GOT3 (cell line): ENCODE data around the gene KANSL2.
"Not testable (repeated sequence)": the region's sequence is repeated elsewhere in the genome, so short reads cannot be mapped to it uniquely, and the experiment has no call there.

Experiments used
- DNase-seq: peaks from one replicate; lab custom pipeline; 2025; ENCODE audit warnings: mixed read lengths; lab: John Stamatoyannopoulos, UW

KANSL2 gene

DNA sequence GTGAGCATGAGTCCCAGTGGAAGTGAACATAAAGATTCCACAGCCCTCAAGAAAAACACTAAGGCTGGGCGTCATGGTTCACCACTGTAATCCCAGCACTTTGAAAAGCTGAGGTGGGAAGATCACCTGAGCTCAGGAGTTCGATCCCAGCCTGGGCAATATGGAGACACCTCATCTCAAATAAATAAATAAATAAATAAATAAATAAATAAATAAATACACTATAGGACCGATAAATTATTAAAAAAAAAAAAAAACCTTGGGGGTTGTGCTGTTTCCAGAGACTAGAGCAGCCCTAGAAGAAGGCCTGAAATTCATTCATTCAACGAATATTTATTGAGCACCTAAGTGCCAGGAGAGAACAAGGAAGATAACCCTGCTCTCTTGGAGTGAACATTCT is 1.5 kb upstream of the KANSL2 start:
- no peak for DNase-seq

- DNase-seq = no peak
Observed at GRCh38 chr12:48682927-48683326, 889 bp upstream of the KANSL2 start.

DNA sequence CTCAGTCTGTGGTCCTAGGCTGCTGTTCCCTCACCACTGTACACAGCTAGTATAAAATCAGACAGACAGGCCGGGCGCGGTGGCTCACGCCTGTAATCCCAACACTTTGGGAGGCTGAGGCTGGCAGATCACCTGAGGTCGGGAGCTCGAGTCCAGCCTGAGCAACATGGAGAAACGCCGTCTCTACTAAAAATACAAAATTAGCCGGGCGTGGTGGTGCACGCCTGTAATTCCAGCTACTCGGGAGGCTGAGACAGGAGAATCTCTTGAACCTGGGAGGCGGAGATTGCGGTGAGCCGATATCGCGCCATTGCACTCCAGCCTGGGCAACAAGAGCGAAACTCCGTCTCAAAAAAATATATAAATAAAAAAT is 481 bp upstream of the KANSL2 start:
- DNase-seq = not testable (repeated sequence)

DNA sequence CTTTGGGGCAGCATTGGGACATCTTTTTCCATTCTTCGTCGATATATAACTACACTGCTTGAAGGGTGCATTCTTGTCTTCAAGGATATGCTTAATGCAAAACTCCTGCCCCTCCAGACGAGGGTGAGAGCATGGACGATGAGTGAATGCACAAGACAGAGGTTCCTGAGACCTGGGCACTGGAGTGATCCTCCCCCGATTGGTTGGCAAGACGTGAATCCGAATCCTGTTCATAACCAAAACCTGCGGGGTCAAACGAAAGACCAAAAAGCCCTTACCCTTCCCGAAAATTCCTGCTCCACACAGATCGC is 684 bp downstream of the KANSL2 start:
- DNase-seq = no peak

GRCh38 chr12:48680861-48681260 is 1.2 kb downstream of the KANSL2 start:
- DNase-seq = no peak

GRCh38 chr12:48678551-48679185 is 3.4 kb downstream of the KANSL2 start:
- no peak for DNase-seq

GRCh38 chr12:48671231-48671856 is 10.7 kb downstream of the KANSL2 start:
- no peak for DNase-seq

GRCh38 chr12:48668996-48669395 is 13.0 kb downstream of the KANSL2 start:
- no peak for DNase-seq

DNA sequence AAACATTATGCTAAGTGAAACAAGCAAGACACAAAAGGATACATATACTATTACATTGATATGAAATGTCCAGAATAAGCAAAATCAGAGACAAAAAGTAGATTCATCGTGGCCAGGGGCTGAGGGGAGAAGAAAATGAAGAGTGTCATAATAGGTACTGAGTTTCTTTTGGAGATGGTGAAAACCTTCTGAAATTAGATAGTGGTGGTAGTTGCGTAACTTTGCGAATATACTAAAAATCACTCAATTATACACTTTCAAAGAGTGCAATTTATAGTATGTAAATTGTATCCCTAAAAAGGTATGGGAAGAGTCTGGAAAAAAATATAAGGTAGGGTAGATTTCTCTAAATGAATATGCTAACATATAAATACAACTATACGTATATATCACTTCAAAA is 22.2 kb downstream of the KANSL2 start:
- DNase-seq = no peak

DNA sequence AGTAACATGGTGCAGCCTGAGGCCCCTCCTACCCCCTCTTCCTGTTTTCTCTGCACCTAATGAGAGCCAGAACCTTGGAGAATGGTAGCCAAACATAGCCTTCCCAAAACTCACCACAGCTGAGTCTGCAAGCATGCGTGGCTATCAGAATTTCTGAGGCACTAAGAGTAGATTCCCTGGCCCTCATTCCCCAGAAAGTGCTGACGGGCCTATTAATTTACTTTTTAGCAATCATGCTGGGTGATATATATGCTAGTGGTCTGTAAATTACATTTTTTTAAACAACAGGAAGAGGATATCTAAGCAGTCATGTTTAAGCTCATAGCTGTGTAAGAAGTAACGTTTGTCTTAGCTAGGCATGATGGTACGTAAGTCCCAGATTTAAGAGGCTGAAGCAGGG is 30.4 kb downstream of the KANSL2 start:
- no peak for DNase-seq

DNA sequence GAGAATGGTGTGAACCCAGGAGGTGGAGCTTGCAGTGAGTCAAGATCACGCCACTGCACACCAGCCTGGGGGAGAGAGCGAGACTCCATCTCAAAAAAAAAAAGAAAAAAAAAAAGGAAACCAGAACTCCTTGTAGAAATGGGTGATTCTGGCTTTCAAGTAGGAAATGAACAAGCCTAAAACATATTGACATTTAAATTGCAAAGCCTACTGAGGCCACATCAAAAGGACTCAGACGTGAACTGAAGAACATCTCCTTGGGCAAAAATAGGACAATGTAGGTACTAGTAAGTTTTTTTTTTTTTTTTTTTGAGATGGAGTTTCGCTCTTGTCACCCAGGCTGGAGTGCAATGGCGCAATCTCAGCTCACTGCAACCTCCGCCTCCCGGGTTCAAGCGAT is 36.7 kb downstream of the KANSL2 start:
- not testable (repeated sequence) for DNase-seq

GRCh38 chr12:48643011-48643410 is 39.0 kb downstream of the KANSL2 start:
- no peak for DNase-seq

- not testable (repeated sequence) for DNase-seq
Observed at GRCh38 chr12:48641752-48642555, 40.1 kb downstream of the KANSL2 start.

GRCh38 chr12:48640854-48641253 is 41.2 kb downstream of the KANSL2 start:
- DNase-seq = no peak

GRCh38 chr12:48640428-48640827 is 41.6 kb downstream of the KANSL2 start:
- no peak for DNase-seq

GRCh38 chr12:48631071-48631470 is 51.0 kb downstream of the KANSL2 start:
- DNase-seq = no peak

GRCh38 chr12:48630346-48630745 is 51.7 kb downstream of the KANSL2 start:
- no peak for DNase-seq

- no peak for DNase-seq
Observed at GRCh38 chr12:48629541-48629940, 52.5 kb downstream of the KANSL2 start.

GRCh38 chr12:48627556-48627955 is 54.5 kb downstream of the KANSL2 start:
- no peak for DNase-seq

DNA sequence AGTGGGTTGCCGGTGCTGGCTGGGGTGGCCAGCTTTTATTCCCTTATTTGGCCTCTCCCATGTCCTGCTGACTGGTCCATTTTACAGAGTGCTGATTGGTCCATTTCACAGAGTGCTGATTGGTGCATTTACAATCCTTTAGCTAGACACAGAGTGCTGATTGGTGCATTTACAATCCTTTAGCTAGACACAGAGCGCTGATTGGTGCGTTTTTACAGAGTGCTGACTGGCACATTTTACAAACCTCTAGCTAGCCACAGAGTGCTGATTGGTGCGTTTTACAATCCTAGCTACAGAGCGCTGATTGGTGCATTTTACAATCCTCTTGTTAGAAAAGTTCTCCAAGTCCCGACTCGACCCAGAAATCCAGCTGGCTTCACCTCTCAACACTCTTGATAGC is 59.0 kb downstream of the KANSL2 start:
- not testable (repeated sequence) for DNase-seq

DNA sequence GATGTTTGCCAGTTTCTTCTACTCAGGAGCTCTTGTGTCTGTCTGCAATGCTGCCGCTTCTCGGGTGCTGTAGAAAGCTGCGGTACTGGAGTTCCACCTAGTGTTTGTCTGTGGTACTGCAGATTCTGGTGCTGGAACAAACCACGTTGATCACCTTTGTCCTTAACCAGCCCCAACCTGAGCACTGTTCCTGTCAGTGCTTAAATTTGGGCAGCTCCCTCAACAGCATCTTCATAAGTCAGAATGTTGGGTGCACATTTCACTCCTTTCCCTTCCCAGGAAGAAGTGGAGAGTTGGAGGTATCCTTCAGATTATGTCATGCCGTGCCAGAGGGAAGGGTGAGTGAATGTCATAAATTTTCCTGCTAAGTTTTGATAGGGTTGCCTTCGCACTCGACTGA is 63.5 kb downstream of the KANSL2 start:
- DNase-seq = peak; percentile 12

GRCh38 chr12:48615681-48616080 is 66.4 kb downstream of the KANSL2 start:
- no peak for DNase-seq

DNA sequence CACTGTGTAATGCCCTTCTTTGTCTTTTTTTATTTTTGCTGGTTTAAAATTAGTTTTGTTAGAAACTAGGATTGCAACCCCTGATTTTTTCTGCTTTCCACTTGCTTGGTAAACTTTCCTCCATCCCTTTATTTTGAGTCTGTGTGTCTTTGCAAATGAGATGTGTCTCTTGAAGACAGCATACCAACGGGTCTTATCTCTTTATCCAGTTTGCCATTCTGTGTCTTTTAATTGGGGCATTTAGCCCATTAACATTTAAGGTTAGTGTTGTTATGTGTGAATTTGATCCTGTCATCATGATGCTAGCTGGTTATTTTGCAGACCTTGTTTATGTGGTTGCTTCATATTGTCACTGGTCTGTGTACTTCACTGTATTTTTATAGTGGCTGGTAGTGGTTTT is 68.7 kb downstream of the KANSL2 start:
- DNase-seq = no peak
